SK-N-SH (cell line): Measurements from ENCODE around the gene LDB2. TPM values are rescaled to one million over a fixed set of nuclear protein-coding genes. Genes with fewer than 3 reads are reported as not detected.

Experiments
- CTCF ChIA-PET: fragments of 300-600, 350-600 bp; formaldehyde crosslinking; extraction: SDS; loops from one replicate; lab custom pipeline; 2021; lab: Yijun Ruan, JAX
- POLR2A ChIA-PET: fragments of 350-600 bp; sonication (Branson Sonifier 250); formaldehyde crosslinking; extraction: SDS; loops from one replicate; lab custom pipeline; 2020; ENCODE audit warnings: antibody characterized with exemption, inconsistent platforms; lab: Yijun Ruan, JAX
- DNase-seq: peaks from one replicate; pipeline ENCODE4 v3.0.0; 2012
- H2AFZ ChIP-seq: fragments of 200-600 bp; sonication (generic); 2 replicates; pipeline ENCODE4 v1.8.1; 2016; ENCODE audit warnings: antibody characterized with exemption, mild to moderate bottlenecking, low read depth
- H3F3A ChIP-seq: fragments of 200-600 bp; sonication (generic); replicated peaks from 2 replicates; pipeline ENCODE3; 2016; ENCODE audit warnings: antibody characterized with exemption, mild to moderate bottlenecking; ENCODE audit not compliant: insufficient read depth
- H3K27ac ChIP-seq, 2 experiments: fragments of 200-500 bp in 1 of 2; fragments of 200-600 bp in 1 of 2; sonication (Bioruptor generic) in 1 of 2; sonication (generic), shearing (Covaris generic) in 1 of 2; 2 replicates each; pipeline versions ENCODE4 v1.5.1 to v1.6.1; 2014 to 2016; ENCODE audit warnings: low read depth in 2 of 2, inconsistent platforms in 1 of 2, low read length in 1 of 2, mild to moderate bottlenecking in 1 of 2, mixed read lengths in 1 of 2
- H3K27me3 ChIP-seq: fragments of 200-600 bp; sonication (generic), shearing (Covaris generic); 2 replicates; pipeline ENCODE4 v1.6.1; 2016; ENCODE audit warnings: mixed run types; ENCODE audit not compliant: insufficient read depth
- H3K36me3 ChIP-seq, 2 experiments: fragments of 200-500 bp in 1 of 2; fragments of 200-600 bp in 1 of 2; sonication (Bioruptor generic) in 1 of 2; sonication (generic) in 1 of 2; replicated peaks in 1 of 2; 2 replicates each; pipeline versions ENCODE3 to v1.5.1; 2014 to 2016; ENCODE audit warnings: low read length in 1 of 2, mild to moderate bottlenecking in 1 of 2; ENCODE audit not compliant: insufficient read depth in 2 of 2, control insufficient read depth in 1 of 2
- H3K4me1 ChIP-seq, 2 experiments: fragments of 200-500 bp in 1 of 2; fragments of 200-600 bp in 1 of 2; sonication (Bioruptor generic) in 1 of 2; sonication (generic), shearing (Covaris generic) in 1 of 2; 2 replicates each; pipeline versions ENCODE4 v1.5.1 to v1.6.1; 2014 to 2016; ENCODE audit warnings: low read depth in 1 of 2, low read length in 1 of 2, mixed run types in 1 of 2; ENCODE audit not compliant: insufficient read depth in 2 of 2, control insufficient read depth in 1 of 2
- H3K4me2 ChIP-seq: fragments of 200-600 bp; sonication (generic), shearing (Covaris generic); 2 replicates; pipeline ENCODE4 v1.6.1; 2017; ENCODE audit warnings: mixed run types
- H3K4me3 ChIP-seq, 2 experiments: fragments of 200-500 bp in 1 of 2; fragments of 200-600 bp in 1 of 2; sonication (Bioruptor generic) in 1 of 2; sonication (generic), shearing (Covaris generic) in 1 of 2; 2 replicates each; pipeline versions ENCODE4 v1.5.1 to v1.8.1; 2014 to 2016; ENCODE audit warnings: low read depth in 2 of 2, inconsistent platforms in 1 of 2, low read length in 1 of 2, mild to moderate bottlenecking in 1 of 2, mixed read lengths in 1 of 2, moderate library complexity in 1 of 2
- H3K79me2 ChIP-seq: fragments of 200-600 bp; sonication (generic); 2 replicates; pipeline ENCODE4 v1.8.1; 2017; ENCODE audit warnings: mild to moderate bottlenecking; ENCODE audit not compliant: insufficient read depth
- H3K9ac ChIP-seq: fragments of 200-600 bp; sonication (generic); 2 replicates; pipeline ENCODE4 v1.6.1; 2017; ENCODE audit warnings: mixed run types
- H3K9me2 ChIP-seq: fragments of 200-600 bp; sonication (generic); 2 replicates; pipeline ENCODE4 v1.6.1; 2017; ENCODE audit warnings: mixed run types
- H3K9me3 ChIP-seq: fragments of 200-600 bp; sonication (generic); 2 replicates; pipeline ENCODE4 v1.6.1; 2017; ENCODE audit warnings: mixed run types, mild to moderate bottlenecking, moderate library complexity
- H4K20me1 ChIP-seq: fragments of 200-600 bp; sonication (generic); 2 replicates; pipeline ENCODE4 v1.6.1; 2017; ENCODE audit warnings: mild to moderate bottlenecking, mixed run types; ENCODE audit not compliant: insufficient read depth
- ELF1 ChIP-seq: IDR thresholded peaks from 2 replicates; pipeline ENCODE4 v1.4.0; 2012
- EZH2phosphoT487 ChIP-seq: fragments of 200-600 bp; sonication (generic); IDR thresholded peaks from 2 replicates; pipeline ENCODE4 v1.6.1; 2017; ENCODE audit warnings: low read depth, mixed run types, mild to moderate bottlenecking, antibody characterized with exemption, moderate library complexity, borderline replicate concordance
- FOXM1 ChIP-seq: IDR thresholded peaks from 2 replicates; pipeline ENCODE4 v1.4.0; 2012; ENCODE audit warnings: low read depth, mild to moderate bottlenecking
- JUND ChIP-seq: IDR thresholded peaks from 2 replicates; pipeline ENCODE4 v1.4.0; 2012
- RAD21 ChIP-seq: IDR thresholded peaks from 2 replicates; pipeline ENCODE4 v1.6.1; 2012; ENCODE audit warnings: mild to moderate bottlenecking, low read length
- RCOR1 ChIP-seq: fragments of 150-350 bp; IDR thresholded peaks from 2 replicates; pipeline ENCODE4 v1.6.1; 2017; ENCODE audit warnings: antibody characterized with exemption, low read length
- SMC3 ChIP-seq: IDR thresholded peaks from 2 replicates; pipeline ENCODE4 v1.6.1; 2012; ENCODE audit warnings: low read depth, low read length, improper control_type of control experiment
- TEAD4 ChIP-seq: IDR thresholded peaks from 2 replicates; pipeline ENCODE4 v1.4.0; 2012; ENCODE audit warnings: mild to moderate bottlenecking, borderline replicate concordance; ENCODE audit not compliant: insufficient read depth
- USF2 ChIP-seq: fragments of 150-350 bp; IDR thresholded peaks from 2 replicates; pipeline ENCODE4 v1.6.1; 2017; ENCODE audit warnings: antibody characterized with exemption, low read length, low read depth, borderline replicate concordance
- YY1 ChIP-seq: IDR thresholded peaks from 2 replicates; pipeline ENCODE4 v1.4.0; 2012; ENCODE audit warnings: low read depth, mild to moderate bottlenecking
- WGBS: methylation state at CpG from one replicate; pipeline ENCODE4 v1.1.6; 2017; ENCODE audit warnings: low lambda C conversion rate; 5-methylcytosine and 5-hydroxymethylcytosine counted together
- polyA plus RNA-seq, 3 experiments: library from polyadenylated mRNA; depleted of rRNA; stranded (reverse); fragments of >200 nt; gene quantifications; 2 replicates each; pipeline ENCODE4 v1.2.3, GENCODE V29; 2012
- TF ChIP-seq, protein P1 (sequence below): IDR thresholded peaks from 2 replicates; pipeline ENCODE4 v1.4.0; 2012; ENCODE audit warnings: low read depth
- TF ChIP-seq, protein P2 (sequence below): IDR thresholded peaks from 2 replicates; pipeline ENCODE4; 2012

LDB2 gene
- polyA plus RNA-seq, 1 of the 3 experiments (the other 2 are of a cell fraction), result 11.0 TPM

GRCh38 chr4:16674082-16674481, 224.4 kb downstream of the LDB2 start (continued):
- TF ChIP-seq EZH2phosphoT487 (no peak), TEAD4 (no peak), JUND (no peak), ELF1 (no peak), USF2 (no peak)
- TF ChIP-seq, protein P1, sequence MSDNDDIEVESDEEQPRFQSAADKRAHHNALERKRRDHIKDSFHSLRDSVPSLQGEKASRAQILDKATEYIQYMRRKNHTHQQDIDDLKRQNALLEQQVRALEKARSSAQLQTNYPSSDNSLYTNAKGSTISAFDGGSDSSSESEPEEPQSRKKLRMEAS, result no peak
- TF ChIP-seq, protein P2, sequence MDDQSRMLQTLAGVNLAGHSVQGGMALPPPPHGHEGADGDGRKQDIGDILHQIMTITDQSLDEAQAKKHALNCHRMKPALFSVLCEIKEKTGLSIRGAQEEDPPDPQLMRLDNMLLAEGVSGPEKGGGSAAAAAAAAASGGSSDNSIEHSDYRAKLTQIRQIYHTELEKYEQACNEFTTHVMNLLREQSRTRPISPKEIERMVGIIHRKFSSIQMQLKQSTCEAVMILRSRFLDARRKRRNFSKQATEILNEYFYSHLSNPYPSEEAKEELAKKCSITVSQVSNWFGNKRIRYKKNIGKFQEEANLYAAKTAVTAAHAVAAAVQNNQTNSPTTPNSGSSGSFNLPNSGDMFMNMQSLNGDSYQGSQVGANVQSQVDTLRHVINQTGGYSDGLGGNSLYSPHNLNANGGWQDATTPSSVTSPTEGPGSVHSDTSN, result no peak
- TF ChIP-seq, all 33 proteins: peak for 8

GRCh38 chr4:16672421-16672820, 226.0 kb downstream of the LDB2 start:
- ChIA-PET POLR2A (no interaction called here), CTCF (interaction anchor here (1.2 kb wide), 1 partner anchor 121 kb away, joined by 3 read pairs; no protein-coding TSS in a partner anchor)
- no peak overlapping the region for H3K4me2 ChIP-seq
- H3K79me2 ChIP-seq, result no peaks in the 10 kb centered on the region
- H3K27me3 ChIP-seq, result no peaks in the 10 kb centered on the region
- TF ChIP-seq JUND (no peak), RCOR1 (no peak), FOXM1 (no peak)
- WGBS, result 70% methylated on average over 2 of the region's 2 CpGs
- H3K9me2 ChIP-seq, result no peaks in the 10 kb centered on the region
- no peak overlapping the region for H3K9ac ChIP-seq
- H3K27ac ChIP-seq, result no peak overlapping the region
- H2AFZ ChIP-seq, result no peak overlapping the region
- peaks cover 3% of the 10 kb centered on the region for H3F3A ChIP-seq
- no peak overlapping the region for H3K4me3 ChIP-seq
- H4K20me1 ChIP-seq, result no peaks in the 10 kb centered on the region
- H3K36me3 ChIP-seq, result no peaks in the 10 kb centered on the region
- no peaks in the 10 kb centered on the region for H3K9me3 ChIP-seq
- DNase-seq, result no peak
- H3K4me1 ChIP-seq, result peaks cover 1 to 12% of the 10 kb centered on the region in 2 experiments; a peak in 3 of 4 replicates

DNA sequence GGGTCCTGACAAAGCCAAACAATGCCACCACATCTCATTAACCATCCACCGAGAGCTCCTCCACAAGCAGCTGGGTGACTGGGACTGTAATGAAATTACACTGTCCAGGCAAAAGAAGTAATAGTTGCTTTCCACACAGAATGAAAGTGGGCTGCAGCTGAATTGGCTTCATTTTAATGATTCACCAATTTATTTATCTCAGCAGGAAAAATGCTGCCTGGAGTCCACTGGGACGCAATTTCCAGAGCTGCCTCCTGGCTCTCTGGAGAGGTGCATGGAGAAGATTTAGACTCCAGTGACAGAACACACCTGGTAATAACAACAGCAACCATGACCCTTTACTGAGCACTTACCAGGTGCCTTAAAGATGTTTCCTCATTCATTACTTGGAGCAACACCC, 226.7 kb downstream of the LDB2 start:
- Histone ChIP-seq H3F3A (peaks cover 8% of the 10 kb centered on the region), H4K20me1 (no peaks in the 10 kb centered on the region), H3K27ac (no peak overlapping the region), H3K27me3 (no peaks in the 10 kb centered on the region), H3K4me1 (peaks cover 0 to 9% of the 10 kb centered on the region in 2 experiments; a peak in 2 of 4 replicates), H3K4me2 (no peak overlapping the region), H3K4me3 (no peak overlapping the region), H3K79me2 (no peaks in the 10 kb centered on the region), H3K9ac (no peak overlapping the region), H3K9me3 (no peaks in the 10 kb centered on the region), H3K9me2 (no peaks in the 10 kb centered on the region), H3K36me3 (no peaks in the 10 kb centered on the region), H2AFZ (no peak overlapping the region)
- WGBS, result 81% methylated on average over 2 of the region's 2 CpGs
- TF ChIP-seq, protein P2, result no peak
- no peak for TF ChIP-seq YY1
- no peak for TF ChIP-seq SMC3
- TF ChIP-seq RAD21, result no peak
- ChIA-PET CTCF (interaction anchor here (0.9 to 1.2 kb wide), 4 partner anchors 26 to 122 kb away, joined by 3 to 4 read pairs (median 3); no protein-coding TSS in a partner anchor), POLR2A (no interaction called here)
- DNase-seq, result no peak
